Germinal center (tissue), 1 donor: Measurements from ENCODE around the gene INSYN2B.
A peak's percentile ranks its signal among the peaks of the same experiment; 100 is the strongest.
"Not testable (repeated sequence)": the region's sequence is repeated elsewhere in the genome, so short reads cannot be mapped to it uniquely, and the experiment has no call there.

ENCODE experiments used
- DNase-seq: peaks from one replicate; pipeline ENCODE4 v3.0.0; 2012; ENCODE audit warnings: mixed read lengths, low spot score

Gene INSYN2B

DNA sequence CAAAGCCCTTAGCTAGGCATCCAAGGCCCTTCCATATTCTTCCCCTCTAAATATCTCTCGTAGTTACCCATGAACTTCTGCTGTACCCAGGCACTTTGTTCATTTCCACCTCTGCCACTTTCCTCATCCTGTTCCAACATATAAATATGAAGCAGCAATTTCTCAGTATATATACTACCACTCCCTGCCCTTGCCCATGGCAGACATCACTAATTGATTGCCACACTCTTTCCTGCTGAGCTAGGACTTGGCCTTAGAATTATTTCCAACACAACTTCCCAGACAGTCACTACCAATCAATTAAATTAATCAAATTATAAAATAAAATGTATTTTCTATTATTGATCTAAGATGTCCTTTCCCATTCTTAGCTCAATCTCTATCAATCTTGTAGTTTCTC, 8.5 kb downstream of the INSYN2B start:
- no peak for DNase-seq

DNA sequence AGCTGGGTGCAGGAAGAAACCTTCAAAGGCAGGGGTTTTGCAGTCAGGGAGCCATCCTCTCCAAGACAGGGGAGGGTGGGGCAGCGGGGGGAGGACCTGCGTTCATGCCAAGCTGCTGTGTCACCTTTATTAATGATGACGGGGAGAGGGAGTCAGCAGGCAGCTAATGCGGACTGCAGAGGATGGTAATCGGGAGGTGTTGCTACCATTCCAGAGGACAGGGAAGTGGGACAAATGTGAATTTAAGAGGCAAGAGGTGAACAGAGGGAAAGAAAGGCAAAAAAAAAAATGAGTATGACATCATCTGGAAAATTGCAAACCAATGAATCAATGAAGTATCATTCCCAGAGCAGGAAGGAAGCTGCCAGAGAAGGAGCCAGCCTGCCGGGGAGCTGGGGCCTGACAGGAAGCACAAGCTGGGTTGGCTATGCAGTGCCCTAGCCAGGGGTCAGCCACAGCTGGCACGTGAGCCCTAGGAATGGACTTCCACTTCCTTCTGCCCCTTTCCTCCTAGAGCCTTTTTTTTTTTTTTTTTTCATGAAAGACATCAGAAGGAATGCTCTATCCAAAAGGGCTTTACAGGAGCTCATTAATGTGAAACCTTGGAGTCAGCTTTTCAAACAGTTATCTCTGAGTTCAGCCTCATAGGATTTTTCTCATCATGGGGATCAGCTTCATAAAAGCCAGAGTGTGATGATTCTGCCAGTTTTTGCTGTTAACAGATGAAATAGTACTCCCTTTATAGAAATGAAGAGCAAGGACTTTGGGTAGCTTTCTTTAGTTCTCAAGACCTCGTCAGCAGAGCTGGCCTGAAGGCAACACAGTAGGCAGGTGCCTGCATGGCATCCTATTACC, 9.2 kb downstream of the INSYN2B start:
- no peak for DNase-seq

DNA sequence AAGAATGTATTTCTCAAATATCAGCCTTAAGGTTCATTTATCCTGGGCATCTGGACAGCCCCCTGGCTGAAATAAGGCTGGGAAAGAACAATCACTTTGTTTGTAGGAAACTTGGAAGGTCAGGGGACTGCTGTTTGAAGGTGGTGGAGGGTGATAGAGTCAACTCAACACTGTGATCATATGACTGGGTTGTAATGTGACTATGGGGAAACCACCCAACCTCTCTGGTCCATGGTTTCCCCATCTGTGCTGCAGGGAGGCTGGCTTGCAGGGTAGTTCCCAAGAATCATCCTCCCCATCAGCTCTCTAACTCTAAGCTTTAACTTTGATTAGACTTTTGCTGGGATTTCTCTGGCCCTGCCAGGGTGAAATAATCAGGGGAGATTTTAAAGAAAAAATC, 10.0 kb downstream of the INSYN2B start:
- DNase-seq, result no peak

DNA sequence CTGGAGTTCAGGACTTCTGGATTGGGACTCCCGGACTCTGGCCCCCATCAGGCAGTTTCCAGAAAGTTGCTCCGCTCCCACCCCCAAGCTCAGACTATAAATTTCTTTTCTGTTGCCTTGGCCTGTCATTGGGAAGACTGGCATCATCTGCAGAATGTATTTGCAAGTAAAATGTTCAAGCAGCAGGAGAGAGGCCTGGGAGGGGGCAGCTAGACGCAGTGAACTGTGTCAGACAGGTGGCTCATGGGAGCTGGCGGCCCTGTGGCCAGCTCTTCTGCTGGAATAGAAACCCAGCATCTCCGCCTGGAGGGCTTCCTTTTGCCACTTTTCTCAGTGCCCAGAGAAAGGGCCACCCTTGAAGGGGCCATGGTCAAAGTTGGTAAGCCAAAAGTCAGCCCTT, 16.0 kb downstream of the INSYN2B start:
- peak; percentile 33 for DNase-seq

DNA sequence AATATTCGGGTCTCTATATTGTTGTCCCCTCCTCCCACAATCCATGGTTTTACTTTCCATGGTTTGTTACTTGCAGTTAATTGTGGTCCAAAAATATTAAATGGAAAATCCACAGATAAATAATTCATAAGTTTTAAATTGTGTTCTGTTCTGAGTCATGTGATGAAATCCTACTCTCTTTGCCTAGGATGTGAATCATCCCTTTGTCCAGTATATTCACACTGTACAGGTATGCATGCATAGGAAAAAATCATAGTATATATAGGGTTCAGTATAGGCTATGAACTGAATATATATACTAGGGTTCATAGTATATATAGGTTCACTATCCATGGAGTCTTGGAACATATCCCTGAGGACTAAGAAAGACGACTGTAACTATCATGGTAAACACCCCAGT, 19.6 kb downstream of the INSYN2B start:
- DNase-seq, result no peak

DNA sequence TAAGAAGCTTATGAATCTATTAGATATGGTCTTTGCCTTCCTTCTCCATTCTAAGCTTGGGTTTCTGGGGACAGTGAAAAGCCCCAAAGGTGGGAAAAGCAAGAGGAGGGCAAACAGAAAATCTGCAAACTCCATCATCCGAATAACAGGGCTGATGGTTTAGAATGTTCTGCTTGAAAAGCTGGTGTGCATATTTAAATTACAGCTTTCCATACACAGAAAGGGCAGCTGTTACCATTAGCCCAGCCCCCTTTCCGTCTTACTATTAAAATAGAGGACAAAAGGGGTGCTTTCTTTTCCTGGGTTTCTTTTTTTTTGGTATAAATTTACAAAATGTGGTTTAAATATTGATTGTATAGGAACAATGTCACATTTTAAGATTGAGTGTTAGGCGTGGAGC, 22.0 kb downstream of the INSYN2B start:
- DNase-seq, result no peak

DNA sequence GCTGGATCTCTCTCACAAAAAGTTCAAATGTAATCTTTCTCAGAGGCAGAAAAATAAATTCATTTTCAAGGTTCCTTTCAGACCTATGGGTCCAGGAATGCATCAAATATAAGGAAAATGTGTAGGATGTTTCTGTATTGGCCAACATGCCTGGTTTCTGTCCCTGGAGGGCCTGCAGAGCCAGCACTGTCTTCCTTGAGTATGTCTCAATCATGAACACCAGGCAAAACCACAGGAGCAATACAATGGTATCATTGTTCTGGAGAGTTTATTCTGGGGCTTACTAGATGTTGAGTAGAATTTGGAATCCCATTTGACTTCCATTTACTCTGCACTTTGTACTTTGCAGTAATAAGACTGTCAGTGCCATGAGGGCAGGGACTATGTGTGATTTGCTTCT, 23.5 kb downstream of the INSYN2B start:
- no peak for DNase-seq

DNA sequence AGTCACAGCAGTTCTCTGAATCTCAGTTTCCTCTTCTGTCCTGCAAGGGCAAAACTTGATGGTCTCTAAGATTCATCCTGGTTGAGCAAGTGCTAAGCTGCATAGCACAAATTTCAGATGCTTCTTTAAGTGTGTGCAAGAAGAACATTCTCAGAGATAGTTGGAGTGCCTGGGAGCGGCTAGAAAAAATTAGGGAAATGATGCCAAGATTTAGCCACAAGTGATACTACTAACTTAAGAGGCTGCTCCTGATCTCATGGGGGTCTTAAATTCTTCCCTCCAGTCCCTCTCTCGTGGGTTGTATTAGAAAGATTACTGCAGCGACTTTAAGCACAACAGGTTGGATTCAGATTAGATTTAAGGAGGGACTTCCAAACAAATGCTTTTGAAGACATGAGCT, 24.2 kb downstream of the INSYN2B start:
- DNase-seq, result no peak

DNA sequence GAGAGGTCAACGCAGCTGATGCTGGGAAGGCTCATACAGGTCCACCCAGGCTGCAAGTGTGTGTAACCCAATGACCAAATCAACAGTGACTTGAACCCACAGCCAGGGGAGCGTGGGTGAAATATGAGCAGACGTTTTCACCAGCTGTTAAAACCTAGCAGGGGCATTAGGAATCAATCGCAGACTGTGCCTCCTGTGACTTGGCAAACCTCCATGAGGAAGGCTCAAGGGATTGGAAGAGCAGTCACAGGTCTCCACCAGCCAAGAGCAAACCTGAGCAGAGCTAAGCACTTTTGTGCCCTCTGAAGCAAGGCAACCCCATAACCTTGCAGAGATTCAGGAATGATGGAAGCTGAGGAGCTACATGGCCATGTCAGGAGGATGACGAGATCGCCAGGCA, 25.5 kb downstream of the INSYN2B start:
- no peak for DNase-seq

DNA sequence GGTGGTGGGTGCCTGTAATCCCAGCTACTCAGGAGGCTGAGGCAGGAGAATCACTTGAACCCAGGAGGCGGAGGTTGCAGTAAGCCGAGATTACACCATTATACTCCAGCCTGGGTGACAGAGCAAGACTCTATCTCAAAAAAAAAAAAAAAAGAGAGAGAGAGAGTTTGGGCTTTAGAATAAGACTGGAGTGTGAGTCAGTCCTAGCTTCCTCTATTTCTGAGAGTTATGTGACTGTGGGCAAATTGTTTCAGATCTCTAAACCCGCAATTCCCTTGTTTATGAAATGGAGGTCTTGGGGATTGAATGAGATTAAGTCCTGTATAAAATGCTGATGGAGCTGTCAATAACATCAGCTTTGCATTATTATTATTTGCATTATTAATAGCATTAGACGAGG, 27.1 kb downstream of the INSYN2B start:
- not testable (repeated sequence) for DNase-seq

DNA sequence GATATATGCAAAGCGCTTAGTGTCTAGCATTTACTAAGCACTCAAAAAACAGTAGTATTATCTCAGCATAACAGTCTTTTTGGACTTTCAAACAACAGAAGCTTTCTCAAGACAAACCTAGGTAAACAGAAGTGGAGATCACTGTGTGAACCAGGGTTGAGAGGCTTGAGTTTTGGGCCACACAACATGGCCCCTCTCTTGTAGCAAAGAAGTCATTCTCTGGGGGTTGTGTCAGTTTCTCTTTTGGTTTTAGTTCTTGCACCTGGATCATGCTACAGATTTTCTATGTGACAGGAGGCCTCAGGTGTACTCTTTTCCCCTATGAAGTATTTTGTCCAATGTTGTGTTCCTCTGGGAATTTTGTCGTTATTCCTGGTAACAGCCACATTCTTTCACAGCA, 30.0 kb downstream of the INSYN2B start:
- DNase-seq, result no peak

DNA sequence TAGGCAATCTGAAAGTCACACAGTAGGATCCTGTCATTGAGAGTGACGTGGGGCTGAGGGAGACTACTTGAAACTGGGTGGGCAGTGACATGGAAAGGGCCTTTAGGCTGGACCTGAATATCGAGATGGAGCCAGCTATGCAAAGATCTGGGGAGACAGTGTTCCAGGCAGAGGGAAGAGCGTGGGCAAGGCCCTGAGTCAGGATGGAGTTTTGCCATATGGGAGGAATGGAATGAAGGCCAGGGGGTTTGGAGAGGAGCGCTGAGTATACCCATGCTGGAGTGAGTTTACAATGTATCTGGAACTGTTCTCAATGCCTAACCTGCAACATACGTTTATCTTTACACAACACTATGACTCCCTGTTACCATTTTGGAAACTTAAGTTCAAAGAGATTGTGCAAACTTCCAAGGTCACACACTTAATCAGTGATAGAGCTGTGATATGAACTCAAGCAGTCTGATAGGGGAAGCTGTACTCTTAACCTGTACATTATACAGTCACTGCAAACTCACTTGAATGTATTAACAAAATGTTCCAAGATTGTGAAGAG, 33.5 kb downstream of the INSYN2B start:
- DNase-seq, result no peak

DNA sequence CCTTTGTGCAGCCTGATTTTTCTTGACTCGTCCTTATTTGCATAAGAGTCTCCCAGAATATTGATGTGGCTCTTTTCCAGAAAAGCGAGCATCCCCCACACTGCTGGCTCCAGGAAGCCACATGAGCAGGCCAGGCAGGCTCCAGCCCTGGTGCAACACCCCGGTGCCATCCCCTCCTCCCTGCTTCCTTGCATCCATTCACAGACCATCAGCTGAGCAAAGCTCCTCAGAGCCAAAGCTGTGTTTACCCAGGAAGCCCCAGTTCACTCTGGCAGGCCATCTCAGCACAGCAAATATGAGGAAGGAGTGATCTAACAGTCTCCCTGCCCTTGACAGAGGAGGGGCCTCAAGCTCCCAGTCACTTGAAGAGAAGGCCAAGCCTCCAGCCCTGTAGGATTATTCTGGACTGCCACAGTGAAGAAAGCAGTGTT, 34.4 kb downstream of the INSYN2B start:
- no peak for DNase-seq

DNA sequence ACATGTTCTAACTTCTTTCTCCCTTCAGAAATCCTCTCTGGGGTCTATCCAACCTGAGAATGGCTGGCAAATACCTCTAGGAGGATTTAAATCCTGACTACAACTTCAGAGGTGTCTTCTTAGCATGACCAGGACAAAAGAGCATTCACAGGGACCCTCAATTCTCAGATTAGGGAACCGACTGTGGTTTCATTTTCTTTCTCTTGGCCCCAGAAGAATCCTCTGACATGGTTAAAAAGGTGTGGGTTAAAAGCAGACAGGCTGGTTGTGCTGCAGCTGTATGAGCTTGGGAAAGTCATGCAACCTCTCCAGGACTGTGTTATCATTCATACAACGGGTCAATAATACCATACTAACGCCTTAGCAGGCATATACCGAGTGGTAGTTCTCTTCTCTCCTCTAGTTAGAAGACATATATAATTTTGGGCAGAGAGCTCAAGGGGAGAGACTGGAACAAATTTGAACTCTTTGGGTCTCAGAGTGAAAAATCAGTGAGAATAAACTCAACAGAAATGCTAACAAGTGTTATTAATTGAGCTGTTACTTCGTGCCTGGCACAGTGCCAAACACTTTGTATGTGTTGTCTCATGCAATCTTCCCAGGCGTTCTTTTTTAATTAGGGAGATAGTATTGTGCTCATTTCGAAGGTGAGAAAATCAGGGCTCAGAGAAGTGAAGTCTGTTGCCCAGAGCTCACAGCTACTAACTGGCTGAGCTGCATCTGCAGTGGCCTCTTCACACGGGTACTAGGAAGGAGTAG, 35.2 kb downstream of the INSYN2B start:
- DNase-seq, result no peak

DNA sequence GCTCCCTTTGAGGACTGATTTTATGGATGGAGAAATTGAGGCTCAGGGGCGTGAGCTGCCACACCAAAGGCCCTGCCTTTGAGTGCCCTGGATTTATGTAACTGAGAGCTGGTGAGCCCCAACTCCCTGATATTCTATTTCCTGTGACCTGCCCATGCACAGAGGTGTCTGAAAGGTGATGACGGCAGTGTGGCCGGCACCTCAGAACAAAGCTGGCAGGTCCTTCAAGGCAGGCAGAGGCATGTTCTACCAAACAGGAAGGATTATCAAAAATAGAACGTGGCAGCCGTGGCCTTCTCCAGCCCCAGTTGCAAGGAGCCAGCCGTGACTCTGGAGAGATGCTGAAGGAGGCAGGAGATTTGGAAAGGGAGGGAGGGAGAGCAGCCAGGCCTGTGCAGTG, 36.2 kb downstream of the INSYN2B start:
- DNase-seq, result no peak

DNA sequence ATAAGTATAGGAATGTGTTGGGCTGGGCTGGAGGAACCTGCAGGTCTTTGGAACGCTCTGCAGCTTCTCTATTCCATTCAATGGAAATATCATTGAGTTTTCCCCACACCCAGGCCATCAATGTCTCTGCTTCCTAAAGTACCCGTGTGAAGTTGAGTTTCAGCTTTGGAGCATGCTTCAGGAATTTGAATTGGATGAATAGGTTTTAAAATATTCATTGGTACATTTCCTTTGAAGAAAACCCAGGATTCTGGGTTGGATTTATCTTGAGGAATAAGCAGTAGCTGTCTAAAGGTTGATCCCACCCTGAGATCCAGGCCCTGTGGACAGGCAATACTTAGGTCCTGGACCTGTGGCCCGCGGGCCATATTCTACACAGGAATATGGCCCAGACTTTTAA, 37.3 kb downstream of the INSYN2B start:
- no peak for DNase-seq

DNA sequence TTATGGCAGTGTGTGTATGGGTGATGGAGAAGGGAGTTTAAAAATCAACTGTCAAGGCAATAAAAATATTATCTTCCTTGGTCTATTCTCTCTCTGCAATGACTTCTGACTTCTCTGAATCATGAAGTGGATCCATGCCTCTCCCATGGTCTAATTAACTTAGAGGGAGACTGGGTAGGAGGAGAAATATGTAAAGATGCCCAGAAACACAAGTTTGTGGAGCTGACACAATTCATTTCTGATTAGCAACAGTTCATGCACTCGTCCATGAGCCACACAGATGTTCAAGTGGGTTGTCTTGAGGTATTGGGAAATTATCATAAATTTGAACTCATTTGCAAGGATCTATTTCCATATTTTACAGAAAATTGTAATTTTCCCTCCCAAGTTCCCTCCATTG, 38.1 kb downstream of the INSYN2B start:
- DNase-seq, result no peak

DNA sequence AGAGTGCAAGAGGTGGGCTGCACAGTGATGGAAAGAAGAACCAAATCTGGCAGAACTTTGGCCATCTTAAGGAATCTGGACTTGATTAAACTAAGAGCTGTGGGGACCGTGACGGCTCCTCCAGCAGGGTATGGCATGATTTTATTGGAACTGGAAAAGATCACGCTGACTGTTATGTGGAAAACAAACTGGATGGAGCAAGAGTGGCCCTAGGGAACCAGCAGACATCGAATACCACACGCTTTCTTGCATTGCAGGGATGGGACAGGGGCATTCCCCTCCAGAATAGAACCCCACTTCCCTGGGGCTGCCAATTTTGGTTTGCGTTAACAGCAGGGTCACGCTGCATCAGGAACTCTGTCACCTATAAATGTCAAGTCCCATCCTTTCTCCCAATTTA, 38.8 kb downstream of the INSYN2B start:
- DNase-seq, result no peak

DNA sequence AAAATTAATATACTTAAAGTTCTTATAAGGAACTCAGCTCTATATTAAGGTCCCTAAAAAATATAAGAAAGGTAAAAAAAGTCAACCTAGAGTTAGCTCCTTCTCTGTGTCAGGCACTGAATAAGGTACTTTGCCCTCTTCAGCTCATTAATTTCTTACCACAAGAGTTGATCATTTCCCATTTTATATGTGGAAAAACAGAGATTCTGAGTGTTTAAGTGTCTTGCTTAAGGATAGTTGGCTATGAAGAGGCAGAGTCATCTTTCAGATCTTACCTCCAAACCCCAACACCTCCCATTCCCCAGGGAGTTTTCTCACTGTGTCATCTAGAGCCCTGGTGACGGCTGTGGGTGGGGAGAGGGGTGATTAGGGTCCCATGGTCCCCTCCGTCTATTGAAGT, 40.6 kb downstream of the INSYN2B start:
- no peak for DNase-seq

DNA sequence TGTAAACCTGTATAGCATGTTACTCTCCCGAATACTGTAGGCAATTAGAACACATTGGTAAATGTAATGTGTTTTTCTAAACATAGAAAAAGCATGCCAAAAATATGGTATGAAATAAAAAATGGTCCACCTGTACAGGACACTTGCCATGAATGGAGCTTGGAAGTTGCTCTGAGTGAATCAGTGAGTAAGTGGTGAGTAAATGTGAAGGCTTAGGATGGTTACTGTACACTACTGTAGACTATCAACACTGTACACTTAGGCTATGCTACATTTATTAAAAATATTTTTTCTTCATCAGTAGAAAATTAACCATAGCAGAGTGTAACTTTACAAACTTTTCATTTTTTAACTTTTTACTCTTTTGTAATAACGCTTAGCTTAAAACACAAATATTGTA, 41.9 kb downstream of the INSYN2B start:
- no peak for DNase-seq

DNA sequence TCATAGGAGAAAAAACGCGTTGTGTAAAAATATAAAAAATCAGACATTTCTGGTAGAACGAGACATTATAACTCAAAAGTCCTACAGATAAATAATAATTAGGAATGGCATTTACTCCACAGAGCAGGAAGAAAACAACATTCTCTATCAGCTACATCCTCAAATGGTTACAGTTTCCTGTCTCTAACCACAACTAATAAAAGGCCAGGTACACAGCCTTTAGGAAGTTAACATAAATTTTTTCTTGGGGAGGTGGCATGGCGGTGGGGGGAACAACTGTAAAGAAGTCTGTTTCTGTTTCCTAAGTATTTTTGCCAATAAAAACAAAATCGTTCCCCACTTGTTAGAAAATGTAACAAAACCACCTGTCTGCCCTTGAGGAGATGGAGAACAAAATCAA, 44.5 kb downstream of the INSYN2B start:
- DNase-seq, result no peak

DNA sequence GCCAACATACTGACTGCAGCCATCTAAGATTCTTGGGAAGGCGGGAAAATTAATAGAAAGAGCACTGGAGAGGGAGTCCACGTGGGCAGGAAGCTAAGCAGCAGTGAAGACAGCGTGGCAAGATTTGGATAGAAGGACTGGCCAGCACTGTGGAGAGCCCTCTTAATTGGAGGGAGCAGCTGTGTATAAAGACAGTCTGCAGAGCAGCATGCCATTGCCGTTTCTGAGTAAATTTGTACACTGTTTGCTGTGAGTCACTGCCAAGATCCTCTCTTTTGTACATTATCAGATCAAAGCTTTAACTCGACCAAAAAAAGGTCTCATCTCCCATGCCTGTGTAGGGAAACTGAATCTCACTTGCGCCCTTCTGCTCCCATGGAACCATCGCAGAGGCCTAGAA, 45.3 kb downstream of the INSYN2B start:
- no peak for DNase-seq

DNA sequence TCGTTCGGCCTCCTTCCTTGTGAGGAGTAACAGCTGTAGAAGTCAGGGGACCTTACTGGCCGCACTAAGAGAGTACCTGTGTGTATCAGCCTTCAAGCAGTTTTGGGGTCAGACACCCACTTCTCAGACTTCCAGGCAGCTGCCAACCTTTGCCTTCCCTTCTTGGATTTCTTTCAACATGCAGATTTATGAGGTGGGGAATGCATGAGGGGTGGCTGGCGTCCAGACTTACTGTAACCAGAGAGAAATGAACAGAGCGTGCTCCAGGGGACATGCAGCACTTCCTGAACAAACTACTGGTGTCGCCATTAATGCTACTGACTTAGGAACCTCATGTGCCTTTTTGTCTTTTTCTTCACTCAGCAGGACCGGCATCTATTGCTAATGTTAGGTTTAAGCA, 46.7 kb downstream of the INSYN2B start:
- DNase-seq, result no peak
